HG03571 (cell line): ENCODE measurements around the gene PID1.

Experiments used
- ATAC-seq: cut with Tn5 transposase; IDR thresholded peaks from one replicate; pipeline ENCODE4 v1.9.1; 2021; ENCODE audit not compliant: unreplicated experiment

PID1 gene

DNA sequence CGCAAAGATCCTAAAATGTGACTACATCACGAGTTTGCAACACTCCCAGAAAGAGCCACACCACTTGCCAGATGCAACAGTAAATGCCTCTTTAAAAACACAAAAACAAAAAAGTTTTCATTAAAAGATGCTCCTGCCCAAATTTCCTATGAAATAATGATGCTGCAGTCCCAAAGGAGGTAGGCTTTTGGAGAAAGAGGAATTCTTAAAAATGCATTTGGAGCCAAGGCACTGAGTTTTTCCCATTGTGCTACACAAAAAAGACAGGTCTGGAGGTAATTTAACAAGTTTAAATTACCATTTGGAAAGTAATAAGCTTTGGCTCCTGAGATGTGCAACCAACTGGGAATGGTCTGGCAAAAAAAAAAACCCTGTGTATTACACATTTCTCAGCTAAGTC lies 145.0 kb downstream of the PID1 start:
- no peak for ATAC-seq

DNA sequence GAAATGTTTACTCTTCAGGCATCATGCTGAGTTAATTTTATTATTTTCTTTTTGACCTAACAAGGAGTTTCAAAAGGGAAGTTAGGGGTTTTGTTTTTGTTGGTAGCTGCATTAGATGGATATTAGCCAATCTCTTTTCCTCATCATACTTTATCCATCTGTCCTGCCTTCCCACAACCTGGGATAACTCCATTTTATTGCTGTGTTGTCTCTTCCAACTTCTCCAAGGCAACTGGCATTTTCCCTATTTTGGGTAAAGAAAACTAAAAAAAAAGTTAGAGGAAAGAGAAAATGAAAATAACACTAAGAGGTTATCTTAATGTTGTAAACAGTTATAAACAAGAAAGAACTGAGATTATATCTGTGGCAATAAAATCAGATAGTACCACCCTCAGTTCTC lies 147.0 kb downstream of the PID1 start:
- no peak for ATAC-seq

GRCh38 chr2:229118927-229119326 lies 152.2 kb downstream of the PID1 start:
- ATAC-seq = no peak

DNA sequence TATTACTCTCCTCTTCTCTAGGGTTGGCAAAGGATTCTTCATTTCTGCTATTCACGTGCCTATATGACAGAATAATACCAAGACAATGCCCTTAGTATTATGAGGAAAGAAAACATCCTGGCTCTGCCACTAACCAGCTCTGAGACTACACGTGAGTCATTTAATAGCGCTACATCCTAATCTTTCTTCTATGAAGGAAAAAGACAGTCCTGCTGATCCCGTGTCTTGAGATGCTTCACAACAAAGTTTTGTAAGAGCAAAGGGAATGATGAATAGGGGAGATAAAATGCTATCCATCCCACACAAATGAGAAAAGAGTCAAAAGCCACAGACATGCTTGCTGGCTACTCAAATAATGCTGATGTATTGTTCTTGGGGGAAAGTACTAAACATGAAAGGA lies 152.8 kb downstream of the PID1 start:
- ATAC-seq = no peak

GRCh38 chr2:229111744-229112143 lies 159.3 kb downstream of the PID1 start:
- no peak for ATAC-seq

DNA sequence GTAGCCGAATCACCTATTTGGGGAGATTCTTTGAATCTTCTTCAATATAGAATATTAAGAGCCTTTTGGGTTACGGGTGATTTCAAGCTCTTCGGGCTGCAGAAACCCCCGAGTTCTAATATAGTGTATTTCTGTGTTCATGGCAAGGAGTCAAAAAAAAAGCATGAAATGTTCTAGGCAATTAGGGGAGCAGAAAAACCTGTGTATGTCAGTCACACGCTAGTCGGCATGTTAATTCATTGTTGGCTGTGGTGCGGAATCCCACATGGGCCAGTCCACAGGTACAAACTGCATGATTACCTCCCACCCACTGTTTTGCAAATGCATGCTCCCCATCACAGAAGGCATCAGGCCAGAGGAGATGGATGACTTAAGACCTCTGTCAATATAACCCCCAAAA lies 161.9 kb downstream of the PID1 start:
- ATAC-seq = no peak

GRCh38 chr2:229107601-229108000 lies 163.5 kb downstream of the PID1 start:
- no peak for ATAC-seq

DNA sequence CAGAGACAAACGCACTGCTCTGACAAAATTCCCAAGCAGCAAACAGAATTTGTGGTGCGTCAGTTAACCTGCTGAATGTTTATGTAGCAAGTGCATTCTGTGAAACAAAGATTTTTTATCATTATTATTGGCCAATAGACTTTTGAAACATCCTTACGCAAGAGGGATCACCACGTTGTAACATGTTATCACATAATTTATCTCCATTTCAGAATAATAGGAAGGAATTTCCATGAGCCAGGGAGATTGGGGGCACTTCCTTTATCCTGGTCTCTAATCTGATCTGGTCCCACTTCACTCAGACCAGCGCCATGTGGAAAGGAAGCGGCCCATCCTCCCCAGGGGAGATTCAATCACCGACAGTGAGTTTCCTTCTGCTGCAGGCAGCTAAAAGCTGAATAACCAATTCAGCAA lies 166.1 kb downstream of the PID1 start:
- no peak for ATAC-seq

DNA sequence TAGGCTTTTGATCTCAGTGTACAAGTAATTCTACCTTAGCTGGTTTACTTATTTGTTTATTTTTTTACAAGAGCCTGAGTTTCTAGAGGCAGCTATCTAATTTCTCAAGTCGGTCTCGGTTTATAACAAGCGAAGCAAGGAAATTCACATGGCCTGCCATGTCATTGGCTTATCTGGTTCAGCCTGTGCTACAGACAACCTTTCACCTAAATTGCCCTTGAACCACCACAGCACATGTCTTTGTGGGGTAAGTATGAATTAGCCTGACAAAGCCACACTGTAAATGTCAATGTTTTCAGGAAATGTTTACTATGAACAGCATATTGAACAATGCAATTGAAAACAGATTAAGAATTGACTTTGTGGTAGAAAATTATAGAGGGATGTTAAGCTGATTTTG lies 167.1 kb downstream of the PID1 start:
- no peak for ATAC-seq

DNA sequence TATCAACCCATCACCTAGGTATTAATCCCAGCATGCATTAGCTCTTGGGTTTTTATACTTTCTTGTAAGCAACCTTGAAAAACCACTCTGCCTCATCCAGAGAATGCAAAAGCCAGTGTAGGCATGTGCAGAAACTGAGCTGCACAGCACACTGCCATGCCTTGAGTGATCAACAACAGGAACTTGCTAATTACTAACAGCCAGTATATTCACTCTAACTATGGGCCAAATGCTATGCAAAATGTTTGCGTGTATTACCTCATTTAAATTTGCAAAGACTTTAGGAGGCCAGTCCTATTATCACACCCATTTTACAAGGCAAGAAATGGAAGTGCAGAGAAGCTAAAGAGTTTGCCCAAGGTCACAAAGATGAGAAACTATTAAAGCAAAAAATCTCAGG lies 169.8 kb downstream of the PID1 start:
- ATAC-seq = no peak

DNA sequence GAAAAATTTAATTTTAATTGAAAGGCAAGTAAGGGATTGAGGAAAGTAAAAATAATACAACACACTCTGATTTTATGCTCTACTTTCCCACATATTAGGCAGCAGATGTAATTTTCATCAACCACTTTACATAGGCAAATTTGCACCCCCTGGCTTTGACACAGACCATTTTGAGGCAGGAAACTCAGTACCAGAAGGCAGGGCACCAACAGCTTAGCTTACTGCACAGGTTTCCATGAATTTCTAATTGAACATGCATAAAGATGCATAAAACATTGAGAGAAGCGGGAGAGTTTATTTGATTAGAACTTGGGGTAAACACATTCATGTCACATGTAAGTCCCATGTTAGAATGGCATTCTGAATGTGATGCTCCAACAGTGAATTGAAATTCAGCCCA lies 171.9 kb downstream of the PID1 start:
- no peak for ATAC-seq

GRCh38 chr2:229098801-229099200 lies 172.3 kb downstream of the PID1 start:
- ATAC-seq = no peak

DNA sequence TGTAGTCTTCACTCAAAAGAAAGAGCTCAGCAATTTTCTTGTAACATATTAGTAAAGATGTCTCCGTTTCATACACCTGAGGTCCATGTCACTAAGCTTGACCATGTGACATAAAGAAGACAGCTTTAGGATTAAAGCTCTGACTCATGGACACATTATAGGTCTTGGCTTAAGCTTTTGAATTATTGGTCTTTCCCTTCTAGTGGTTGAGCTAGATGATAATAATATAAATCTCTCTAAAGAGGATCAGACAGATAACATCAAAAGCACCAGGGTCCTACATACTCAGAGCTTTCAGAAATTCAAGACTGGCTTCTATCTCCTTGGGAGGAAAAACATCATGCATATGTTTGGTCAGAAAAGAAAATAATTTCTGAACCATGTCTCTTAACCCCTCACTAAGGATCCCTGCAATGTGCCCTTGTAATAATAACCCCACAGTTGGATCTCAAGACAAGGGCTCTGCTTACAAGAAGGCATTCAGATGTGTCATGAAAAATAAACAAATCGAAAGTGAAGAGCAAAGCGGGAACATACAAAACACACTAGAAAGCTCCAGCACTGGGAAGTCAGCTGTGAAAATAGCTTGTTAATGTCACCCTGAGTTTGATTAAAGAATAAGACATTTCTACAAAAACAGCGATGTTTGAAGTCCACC lies 174.5 kb downstream of the PID1 start:
- no peak for ATAC-seq

DNA sequence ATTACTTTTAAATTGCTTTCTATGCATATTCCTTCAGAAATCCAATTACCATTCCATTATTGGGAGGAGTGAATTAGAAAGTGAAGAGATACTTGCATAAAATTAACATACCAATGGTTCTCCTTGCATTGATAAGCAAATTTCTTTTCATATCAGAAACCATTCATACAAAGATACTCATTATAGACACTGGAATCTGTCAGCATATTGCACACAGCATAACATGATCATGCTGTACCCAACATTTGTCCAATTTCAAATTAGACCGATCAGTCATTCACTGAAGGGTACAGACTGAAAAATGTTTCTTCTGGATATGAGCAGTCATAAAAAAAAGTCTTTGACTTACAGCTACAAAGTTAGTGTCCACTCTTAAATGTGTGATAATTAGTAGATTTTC lies 175.6 kb downstream of the PID1 start:
- ATAC-seq = no peak

GRCh38 chr2:229090225-229090624 lies 180.9 kb downstream of the PID1 start:
- ATAC-seq = no peak

DNA sequence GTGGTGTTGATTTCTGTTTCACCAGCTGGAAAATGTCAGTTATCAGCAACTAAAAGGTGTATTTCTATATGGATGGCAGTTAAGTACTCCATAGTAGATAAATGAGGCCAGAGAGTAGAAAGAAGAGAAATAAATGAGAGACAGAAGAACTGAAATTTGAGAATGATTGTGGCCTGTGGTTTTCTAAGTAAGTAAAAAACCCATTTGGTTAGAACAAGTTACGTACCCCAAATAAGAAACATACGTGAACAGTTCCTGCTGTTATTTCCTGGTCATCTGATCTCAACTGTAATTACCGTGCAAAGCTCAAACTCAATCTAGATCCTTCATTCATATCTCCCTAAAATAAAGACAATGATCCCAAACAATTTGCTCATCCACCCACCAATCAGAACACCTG lies 181.3 kb downstream of the PID1 start:
- no peak for ATAC-seq

DNA sequence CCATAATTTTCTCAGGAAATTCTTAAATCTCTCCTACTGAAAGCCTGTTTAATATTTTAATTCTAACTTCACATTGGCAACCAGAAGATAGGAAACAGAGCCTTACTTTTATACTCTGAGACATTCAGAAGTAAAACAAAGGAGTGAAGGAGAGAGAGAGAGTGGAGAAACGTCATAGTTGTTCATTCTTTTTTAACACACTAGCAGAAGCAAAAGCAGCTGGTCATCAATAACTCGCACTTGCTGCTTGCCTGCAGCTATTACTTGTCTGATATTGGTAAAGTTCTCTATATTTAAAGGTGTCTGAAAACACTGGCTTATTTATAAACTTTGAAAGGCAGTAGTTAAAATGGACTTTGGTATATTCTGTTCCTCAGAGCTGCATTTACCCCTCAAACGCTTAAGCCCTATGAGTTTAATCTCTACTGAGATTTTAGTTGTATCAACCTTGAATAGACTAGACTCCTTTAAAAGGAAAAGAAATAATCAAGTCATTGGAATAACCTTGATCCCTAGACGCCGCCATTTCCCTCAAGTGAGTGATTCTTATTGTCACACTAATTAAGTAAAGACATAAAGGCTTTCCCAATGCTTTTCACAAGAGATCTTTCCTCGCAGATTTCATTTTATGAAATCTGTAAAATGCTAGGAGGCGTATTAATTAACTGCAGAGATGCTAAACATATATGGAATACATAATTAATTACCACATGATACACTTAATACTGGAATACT lies 182.0 kb downstream of the PID1 start:
- ATAC-seq = no peak

DNA sequence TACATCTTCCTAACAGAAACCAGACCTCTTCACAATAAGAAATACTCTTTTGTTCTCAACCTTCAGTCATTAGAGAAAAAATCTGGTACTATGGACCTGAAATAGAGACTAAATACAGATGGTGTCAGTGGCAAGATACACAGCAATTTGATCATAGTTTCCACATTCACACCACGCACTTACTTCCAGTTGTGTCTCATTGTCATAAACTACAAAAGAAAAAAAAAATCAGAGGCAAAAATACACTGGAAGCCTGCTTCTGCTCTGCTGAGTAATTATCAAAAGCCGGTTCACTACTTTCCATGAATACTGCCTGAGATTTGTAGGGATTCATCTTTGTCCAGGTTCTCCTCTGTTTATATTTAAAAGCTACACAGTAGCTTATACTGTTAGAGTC lies 182.6 kb downstream of the PID1 start:
- ATAC-seq = no peak

- no peak for ATAC-seq
Observed at GRCh38 chr2:229087843-229088516, 183.1 kb downstream of the PID1 start.

- ATAC-seq = no peak
Observed at GRCh38 chr2:229087267-229087666, 183.8 kb downstream of the PID1 start.

GRCh38 chr2:229085439-229085838 lies 185.6 kb downstream of the PID1 start:
- ATAC-seq = no peak

GRCh38 chr2:229084447-229084846 lies 186.6 kb downstream of the PID1 start:
- no peak for ATAC-seq
